K562 (cell line): ENCODE data around the gene DYSF. TPM values are rescaled to one million over a fixed set of nuclear protein-coding genes. Genes with fewer than 3 reads are reported as not detected.

Experiments used
- ATAC-seq: fragments of 200-7000 bp; cut with Tn5 transposase; 3 replicates; pipeline ENCODE4 v1.9.1; 2020; ENCODE audit warnings: moderate library complexity
- BruUV-seq: library from RNA; stranded (reverse); fragments of 400-500 nt; replicated peaks from 2 replicates; lab custom pipeline; 2021; lab: Mats Ljungman, UMichigan
- CTCF ChIA-PET: fragments of 300-600 bp; formaldehyde crosslinking; extraction: SDS; loops from one replicate; lab custom pipeline; 2021; ENCODE audit warnings: low intra/inter-chr PET ratio; lab: Yijun Ruan, JAX
- POLR2A ChIA-PET: fragments of 300-600, 350-650 bp; sonication (Branson Sonifier 250); formaldehyde crosslinking; extraction: SDS; loops from one replicate; lab custom pipeline; 2021; ENCODE audit warnings: antibody characterized with exemption, inconsistent platforms; lab: Yijun Ruan, JAX
- DNase-seq, 4 experiments: peaks; one replicate each; pipeline versions ENCODE4 v3.0.0 to v3.0.0-alpha.2; 2011 to 2018; ENCODE audit warnings: low spot score in 3 of 4, mixed read lengths in 3 of 4; ENCODE audit errors: extremely low read depth in 1 of 4
- FAIRE-seq: peaks from 2 replicates; lab custom pipeline; 2011; peaks lifted over from hg19 to GRCh38; lab: Jason Lieb, UNC
- H2AFZ ChIP-seq: 2 replicates; pipeline ENCODE4 v1.6.0; 2011; ENCODE audit warnings: low read depth, low read length, control low read depth, inconsistent platforms
- H3K27ac ChIP-seq: fragments of 200-600 bp; 3 replicates; pipeline ENCODE4 v1.8.0; 2011; ENCODE audit warnings: low read depth, mild to moderate bottlenecking, control low read depth, inconsistent platforms, low read length, moderate library complexity, mixed read lengths; ENCODE audit errors: extremely low read depth
- H3K27me3 ChIP-seq, 2 experiments: fragments of 300-600 bp in 1 of 2; 2 replicates in 1 of 2; 3 replicates in 1 of 2; pipeline versions ENCODE4 v1.6.0 to v1.8.0; 2011; ENCODE audit warnings: inconsistent platforms in 2 of 2, low read length in 2 of 2, mild to moderate bottlenecking in 1 of 2, mixed read lengths in 1 of 2, moderate library complexity in 1 of 2; ENCODE audit not compliant: control insufficient read depth in 2 of 2, insufficient read depth in 2 of 2
- H3K36me3 ChIP-seq: fragments of 300-600 bp; 3 replicates; pipeline ENCODE4 v1.8.0; 2011; ENCODE audit warnings: mild to moderate bottlenecking, low read length, inconsistent platforms; ENCODE audit not compliant: control insufficient read depth, insufficient read depth
- H3K4me1 ChIP-seq, 2 experiments: fragments of 200-600 bp in 1 of 2; replicated peaks in 1 of 2; 2 replicates in 1 of 2; 3 replicates in 1 of 2; pipeline versions ENCODE4 v1.5.1 to v1.8.0; 2011; ENCODE audit warnings: inconsistent platforms in 2 of 2, low read length in 2 of 2, mild to moderate bottlenecking in 1 of 2, mixed read lengths in 1 of 2, moderate library complexity in 1 of 2; ENCODE audit not compliant: control insufficient read depth in 2 of 2, insufficient read depth in 2 of 2
- H3K4me2 ChIP-seq: 2 replicates; pipeline ENCODE4 v1.6.1; 2011; ENCODE audit warnings: low read length, control low read depth, inconsistent platforms, mixed read lengths; ENCODE audit not compliant: insufficient read depth
- H3K4me3 ChIP-seq: fragments of 200-600 bp; sonication (generic), shearing (Covaris generic); 2 replicates; pipeline ENCODE4 v1.5.1; 2016; ENCODE audit warnings: control low read depth, inconsistent platforms
- H3K79me2 ChIP-seq: fragments of 200-600 bp; 3 replicates; pipeline ENCODE4 v1.8.0; 2011; ENCODE audit warnings: low read length, inconsistent platforms; ENCODE audit not compliant: control insufficient read depth, insufficient read depth
- H3K9ac ChIP-seq, 2 experiments: 2 replicates each; pipeline versions ENCODE4 v1.6.0 to v1.6.1; 2011; ENCODE audit warnings: low read depth in 2 of 2, low read length in 2 of 2, control low read depth in 1 of 2, inconsistent platforms in 1 of 2, mild to moderate bottlenecking in 1 of 2, mixed read lengths in 1 of 2; ENCODE audit not compliant: insufficient read depth in 1 of 2
- H3K9me1 ChIP-seq: one replicate; pipeline ENCODE4 v1.6.0; 2011; ENCODE audit warnings: inconsistent platforms, mild to moderate bottlenecking, low read length, moderate library complexity; ENCODE audit not compliant: control insufficient read depth, insufficient read depth
- H3K9me3 ChIP-seq: replicated peaks from 2 replicates; pipeline ENCODE4 v1.5.1; 2011; ENCODE audit warnings: low read depth, low read length, inconsistent platforms; ENCODE audit not compliant: control insufficient read depth, insufficient read depth
- H4K20me1 ChIP-seq: replicated peaks from 2 replicates; pipeline ENCODE4 v1.6.1; 2011; ENCODE audit warnings: low read length, inconsistent platforms, mixed read lengths; ENCODE audit not compliant: control insufficient read depth, insufficient read depth
- CEBPB ChIP-seq: fragments of 450-650 bp; IDR thresholded peaks from 2 replicates; pipeline ENCODE4 v1.6.1; 2016; ENCODE audit warnings: missing genetic modification characterization, missing compliant biosample characterization
- CEBPG ChIP-seq, 3 experiments: fragments of 200-800 bp in 1 of 3; sonication (Bioruptor generic) in 1 of 3; sonication (generic) in 1 of 3; formaldehyde crosslinking in 1 of 3; IDR thresholded peaks in 2 of 3; conservative IDR thresholded peaks in 1 of 3; 2 replicates each; pipeline versions ENCODE4 v1.6.1 to v1.8.0; 2016 to 2022; ENCODE audit warnings: missing compliant biosample characterization in 2 of 3, missing genetic modification characterization in 2 of 3, mild to moderate bottlenecking in 1 of 3, missing genetic modification reagents in 1 of 3
- DDX20 ChIP-seq: fragments of 450-650 bp; IDR thresholded peaks from 2 replicates; pipeline ENCODE4 v1.6.1; 2016; ENCODE audit warnings: missing genetic modification characterization, low read depth, mild to moderate bottlenecking, missing compliant biosample characterization, moderate library complexity
- MAZ ChIP-seq, 2 experiments: fragments of 450-650 bp in 1 of 2; sonication (generic) in 1 of 2; formaldehyde crosslinking; IDR thresholded peaks in 1 of 2; conservative IDR thresholded peaks in 1 of 2; 2 replicates each; pipeline versions ENCODE4 v1.4.0 to v1.5.0; 2020; ENCODE audit warnings: mild to moderate bottlenecking in 1 of 2, missing genetic modification reagents in 1 of 2
- NFATC3 ChIP-seq: fragments of 450-650 bp; IDR thresholded peaks from 2 replicates; pipeline ENCODE4 v1.6.1; 2017; ENCODE audit warnings: mild to moderate bottlenecking
- NR2F6 ChIP-seq: fragments of 450-650 bp; formaldehyde crosslinking; IDR thresholded peaks from 2 replicates; pipeline ENCODE4 v1.4.0; 2020; ENCODE audit warnings: mild to moderate bottlenecking
- TBP ChIP-seq: optimal IDR thresholded peaks from 2 replicates; pipeline ENCODE3; 2011; ENCODE audit warnings: low read depth, low read length, improper control_type of control experiment
- TCF3 ChIP-seq: sonication (generic); formaldehyde crosslinking; IDR thresholded peaks from 2 replicates; pipeline ENCODE4 v1.4.0; 2020; ENCODE audit warnings: mild to moderate bottlenecking, missing genetic modification reagents
- TEAD1 ChIP-seq, 2 experiments: fragments of 450-650 bp in 1 of 2; sonication (generic) in 1 of 2; formaldehyde crosslinking; IDR thresholded peaks; 2 replicates each; pipeline versions ENCODE4 v1.4.0 to v1.8.0; 2020 to 2022; ENCODE audit warnings: mild to moderate bottlenecking in 2 of 2, missing genetic modification reagents in 1 of 2
- WGBS: fragments of 100-300 bp; shearing (Covaris generic); methylation state at CpG from one replicate; pipeline ENCODE4 v1.1.6; 2016; ENCODE audit warnings: low coverage, mixed read lengths; ENCODE audit not compliant: insufficient coverage; ENCODE audit errors: missing lambda C conversion rate; 5-methylcytosine and 5-hydroxymethylcytosine counted together
- in situ Hi-C: fragments of 300-500 bp; cut with MboI; formaldehyde crosslinking; loops from 4 replicates; pipeline ENCODE4 v1.15.0; 2018; ENCODE audit warnings: inconsistent platforms, mixed read lengths
- intact Hi-C: fragments of 100-400 bp; cut with micrococcal nuclease; formaldehyde crosslinking; loops from 2 replicates; pipeline ENCODE4 v1.14.2; 2022
- polyA plus RNA-seq, 8 experiments: library from polyadenylated mRNA; depleted of rRNA in 4 of 8; stranded (reverse) in 5 of 8; unstranded in 3 of 8; fragments of >200 nt; fragmentation: Nextera tagmentation in 2 of 8; fragmentation: Illumina TruSeq in 1 of 8; extraction: Ambion mirVana in 2 of 8; extraction: Trizol in 1 of 8; gene quantifications; 2 replicates each; pipeline versions ENCODE4 v1.2.1 to v1.2.3, GENCODE V29; 2011 to 2014; ENCODE audit warnings: inconsistent platforms in 1 of 8, missing spikeins in 1 of 8
- total RNA-seq, 7 experiments: library from RNA; depleted of rRNA in 6 of 7; stranded (reverse); fragments of >200 nt in 6 of 7; fragmentation: Illumina TruSeq in 2 of 7; extraction: Trizol in 2 of 7; gene quantifications; 2 replicates each; pipeline versions ENCODE4 v1.2.1 to v1.2.3, GENCODE V29; 2011 to 2021; ENCODE audit warnings: low replicate concordance in 1 of 7
- TF ChIP-seq, protein P1 (sequence below): fragments of 150-350 bp; IDR thresholded peaks from 2 replicates; pipeline ENCODE4 v1.6.1; 2014; ENCODE audit warnings: low read depth, mild to moderate bottlenecking, low read length, borderline replicate concordance
- TF ChIP-seq, protein P2 (sequence below): fragments of 250-450 bp; sonication (Bioruptor Pico); IDR thresholded peaks from 2 replicates; pipeline ENCODE4 v1.8.0; 2022; ENCODE audit warnings: moderate library complexity, mild to moderate bottlenecking, inconsistent platforms

The DYSF gene
- total and polyA plus RNA-seq, 9 of the 15 experiments (the other 6 are each of a cell fraction or from before 2014, with no cell fraction given), result 0.01 to 0.80 (median 0.29) TPM

DNA sequence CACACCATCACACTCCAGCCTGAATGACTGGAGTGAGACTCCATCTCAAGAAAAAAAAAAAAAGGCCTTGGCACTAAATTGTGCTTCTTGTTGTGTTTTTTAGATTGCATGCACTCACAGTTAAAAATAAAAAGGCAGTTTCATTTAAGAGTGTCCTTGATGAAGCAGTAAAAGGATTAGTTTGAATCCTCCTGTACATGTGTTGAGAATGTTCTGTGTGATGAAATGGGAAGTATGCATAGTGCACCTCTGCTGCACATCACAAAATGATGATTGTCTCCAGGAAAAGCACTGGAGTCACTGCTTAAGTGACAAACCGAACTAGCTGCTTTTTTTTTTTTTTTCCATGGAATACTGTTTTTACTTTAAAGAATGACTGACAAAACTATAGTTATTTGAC lies 23.1 kb downstream of the DYSF start (continued):
- TF ChIP-seq TBP (no peak), NR2F6 (CRISPR knock-in tag) (no peak), DDX20 (tag) (no peak), NFATC3 (no peak)
- TF ChIP-seq, protein P1, sequence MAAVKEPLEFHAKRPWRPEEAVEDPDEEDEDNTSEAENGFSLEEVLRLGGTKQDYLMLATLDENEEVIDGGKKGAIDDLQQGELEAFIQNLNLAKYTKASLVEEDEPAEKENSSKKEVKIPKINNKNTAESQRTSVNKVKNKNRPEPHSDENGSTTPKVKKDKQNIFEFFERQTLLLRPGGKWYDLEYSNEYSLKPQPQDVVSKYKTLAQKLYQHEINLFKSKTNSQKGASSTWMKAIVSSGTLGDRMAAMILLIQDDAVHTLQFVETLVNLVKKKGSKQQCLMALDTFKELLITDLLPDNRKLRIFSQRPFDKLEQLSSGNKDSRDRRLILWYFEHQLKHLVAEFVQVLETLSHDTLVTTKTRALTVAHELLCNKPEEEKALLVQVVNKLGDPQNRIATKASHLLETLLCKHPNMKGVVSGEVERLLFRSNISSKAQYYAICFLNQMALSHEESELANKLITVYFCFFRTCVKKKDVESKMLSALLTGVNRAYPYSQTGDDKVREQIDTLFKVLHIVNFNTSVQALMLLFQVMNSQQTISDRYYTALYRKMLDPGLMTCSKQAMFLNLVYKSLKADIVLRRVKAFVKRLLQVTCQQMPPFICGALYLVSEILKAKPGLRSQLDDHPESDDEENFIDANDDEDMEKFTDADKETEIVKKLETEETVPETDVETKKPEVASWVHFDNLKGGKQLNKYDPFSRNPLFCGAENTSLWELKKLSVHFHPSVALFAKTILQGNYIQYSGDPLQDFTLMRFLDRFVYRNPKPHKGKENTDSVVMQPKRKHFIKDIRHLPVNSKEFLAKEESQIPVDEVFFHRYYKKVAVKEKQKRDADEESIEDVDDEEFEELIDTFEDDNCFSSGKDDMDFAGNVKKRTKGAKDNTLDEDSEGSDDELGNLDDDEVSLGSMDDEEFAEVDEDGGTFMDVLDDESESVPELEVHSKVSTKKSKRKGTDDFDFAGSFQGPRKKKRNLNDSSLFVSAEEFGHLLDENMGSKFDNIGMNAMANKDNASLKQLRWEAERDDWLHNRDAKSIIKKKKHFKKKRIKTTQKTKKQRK, result no peak

DNA sequence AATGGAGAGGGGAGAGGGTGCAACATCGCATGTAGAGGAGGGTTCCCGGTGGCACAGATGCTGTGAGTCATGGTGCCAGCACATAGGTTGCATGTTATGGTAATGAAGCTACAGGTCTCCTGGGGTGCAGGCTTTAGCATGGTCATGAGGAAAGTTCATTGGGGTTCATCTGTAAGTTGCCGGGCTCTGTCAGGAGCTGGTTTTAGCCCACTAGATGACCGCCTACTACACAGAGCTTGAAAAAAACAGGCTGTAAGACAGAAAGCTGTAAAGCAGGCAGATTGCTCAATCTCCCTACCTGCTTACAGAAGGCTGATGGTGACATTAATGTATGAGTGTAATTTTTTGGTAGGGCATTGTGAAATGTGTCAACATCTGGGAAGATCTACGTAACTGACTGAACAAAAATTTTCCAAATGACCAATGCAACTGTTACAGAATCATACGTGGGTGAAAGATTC lies 23.9 kb downstream of the DYSF start:
- Histone ChIP-seq H3K4me2 (no peak overlapping the region), H3K4me1 (peaks cover 0 to 2% of the 10 kb centered on the region in 2 experiments; a peak in 2 of 5 replicates), H3K9me1 (no peaks in the 10 kb centered on the region), H2AFZ (no peak overlapping the region), H3K27me3 (peaks cover 11 to 17% of the 10 kb centered on the region in 2 experiments; a peak in 4 of 5 replicates), H3K9me3 (no peaks in the 10 kb centered on the region), H3K9ac (no peak overlapping the region), H3K27ac (no peak overlapping the region), H3K79me2 (no peaks in the 10 kb centered on the region), H3K36me3 (no peaks in the 10 kb centered on the region), H3K4me3 (no peak overlapping the region), H4K20me1 (no peaks in the 10 kb centered on the region)
- no peak for ATAC-seq
- in situ Hi-C loops (no loop called here), intact Hi-C loops (no loop called here)
- no TSS peak for BruUV-seq
- FAIRE-seq, result peak; percentile 54
- DNase-seq, result no peak
- 21% methylated on average over 5 of the region's 6 CpGs for WGBS
- CTCF ChIA-PET, result no interaction called here
- POLR2A ChIA-PET, result no interaction called here
- TF ChIP-seq CEBPG (CRISPR knock-in tag; IDR thresholded peaks at IDR 0.05) (no peak), CEBPG (tag; conservative IDR thresholded peaks at IDR 0.05 in 1 of 2, IDR thresholded peaks at IDR 0.05 in 1 of 2) (peak; percentile 60 to 64), MAZ (CRISPR knock-in tag; conservative IDR thresholded peaks at IDR 0.05 in 1 of 2, IDR thresholded peaks at IDR 0.05 in 1 of 2) (no peak), TEAD1 (CRISPR knock-in tag; IDR thresholded peaks at IDR 0.05) (no peak), CEBPB (tag) (peak; percentile 64), TCF3 (CRISPR knock-in tag) (no peak)
- TF ChIP-seq, protein P2, sequence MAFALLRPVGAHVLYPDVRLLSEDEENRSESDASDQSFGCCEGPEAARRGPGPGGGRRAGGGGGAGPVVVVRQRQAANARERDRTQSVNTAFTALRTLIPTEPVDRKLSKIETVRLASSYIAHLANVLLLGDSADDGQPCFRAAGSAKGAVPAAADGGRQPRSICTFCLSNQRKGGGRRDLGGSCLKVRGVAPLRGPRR (CRISPR knock-in tag), result no peak
